Tibial nerve (tissue), 4 donors: ENCODE data around the gene MTHFR.

Source experiments
- EP300 ChIP-seq, 2 donors: sonication (generic); formaldehyde crosslinking; IDR thresholded peaks; one replicate each; pipeline ENCODE4 v1.6.1; 2017; ENCODE audit warnings: antibody characterized with exemption in 2 of 2, mild to moderate bottlenecking in 1 of 2
- TF ChIP-seq, protein P1 (sequence below), 5 experiments: fragments of 200-600 bp in 3 of 5; fragments of 450-650 bp in 2 of 5; sonication (generic) in 3 of 5; IDR thresholded peaks; one replicate each; pipeline ENCODE4 v1.5.1; 2016 to 2019; ENCODE audit warnings: antibody characterized with exemption in 5 of 5, mild to moderate bottlenecking in 3 of 5, moderate library complexity in 2 of 5

DNA sequence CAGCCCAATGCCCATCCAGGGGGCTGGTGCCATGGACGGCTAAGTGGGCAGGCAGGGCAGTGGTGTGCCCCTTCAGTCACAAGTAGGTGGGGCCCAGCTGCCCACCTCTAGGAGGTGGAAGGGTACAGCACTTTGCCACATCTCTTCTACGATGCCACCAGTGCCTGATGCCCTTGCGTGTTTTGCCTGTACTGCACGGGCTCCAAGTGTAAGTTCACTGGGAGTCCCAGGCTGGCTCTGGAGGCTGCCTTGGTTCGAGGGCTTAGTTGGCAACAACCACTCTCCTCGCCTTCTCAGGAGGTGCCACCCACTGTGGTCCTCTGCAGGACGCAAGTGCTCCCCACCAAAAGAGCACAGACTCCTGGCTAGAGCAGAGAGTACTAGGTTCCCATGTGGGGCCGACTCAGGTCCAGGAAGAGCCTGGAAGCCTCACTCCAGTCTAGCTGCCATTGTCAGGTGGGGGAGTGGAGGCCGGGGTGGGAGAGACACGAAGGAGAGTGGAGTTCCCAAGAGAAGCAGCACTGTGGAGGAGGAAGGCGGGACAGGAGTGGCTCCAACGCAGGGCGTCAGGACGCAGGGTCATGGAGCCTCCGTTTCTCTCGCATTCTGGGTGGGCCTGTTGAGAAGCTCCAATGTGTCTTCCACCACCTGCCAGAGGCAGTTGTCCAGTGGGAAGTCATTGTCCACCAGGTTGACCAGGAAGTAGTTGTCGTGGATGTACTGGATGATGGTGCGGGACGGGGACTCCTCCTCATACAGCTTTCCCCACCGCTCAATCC is 15.5 kb downstream of the MTHFR start:
- TF ChIP-seq, protein P1, sequence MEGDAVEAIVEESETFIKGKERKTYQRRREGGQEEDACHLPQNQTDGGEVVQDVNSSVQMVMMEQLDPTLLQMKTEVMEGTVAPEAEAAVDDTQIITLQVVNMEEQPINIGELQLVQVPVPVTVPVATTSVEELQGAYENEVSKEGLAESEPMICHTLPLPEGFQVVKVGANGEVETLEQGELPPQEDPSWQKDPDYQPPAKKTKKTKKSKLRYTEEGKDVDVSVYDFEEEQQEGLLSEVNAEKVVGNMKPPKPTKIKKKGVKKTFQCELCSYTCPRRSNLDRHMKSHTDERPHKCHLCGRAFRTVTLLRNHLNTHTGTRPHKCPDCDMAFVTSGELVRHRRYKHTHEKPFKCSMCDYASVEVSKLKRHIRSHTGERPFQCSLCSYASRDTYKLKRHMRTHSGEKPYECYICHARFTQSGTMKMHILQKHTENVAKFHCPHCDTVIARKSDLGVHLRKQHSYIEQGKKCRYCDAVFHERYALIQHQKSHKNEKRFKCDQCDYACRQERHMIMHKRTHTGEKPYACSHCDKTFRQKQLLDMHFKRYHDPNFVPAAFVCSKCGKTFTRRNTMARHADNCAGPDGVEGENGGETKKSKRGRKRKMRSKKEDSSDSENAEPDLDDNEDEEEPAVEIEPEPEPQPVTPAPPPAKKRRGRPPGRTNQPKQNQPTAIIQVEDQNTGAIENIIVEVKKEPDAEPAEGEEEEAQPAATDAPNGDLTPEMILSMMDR (IDR thresholded peaks at IDR 0.05): no peak
- no peak for TF ChIP-seq EP300 (IDR thresholded peaks at IDR 0.05)
